A549 (cell line): Measurements from ENCODE around the gene PITX1. TPM values are rescaled to one million over a fixed set of nuclear protein-coding genes. Genes with fewer than 3 reads are reported as not detected.

ENCODE experiments used
- ATAC-seq, 2 experiments: fragments of 200-7000 bp in 1 of 2; fragments of >200 bp in 1 of 2; cut with Nextera tagmentation in 1 of 2; cut with Tn5 transposase in 1 of 2; 3 replicates each; pipeline versions ENCODE4 v1.8.0 to v1.9.1; 2018 to 2020; ENCODE audit warnings: mild to moderate bottlenecking in 1 of 2, moderate library complexity in 1 of 2
- CTCF ChIA-PET: fragments of 300-600 bp; sonication (Branson Sonifier 250); formaldehyde crosslinking; extraction: SDS; loops from one replicate; lab custom pipeline; 2021; ENCODE audit warnings: antibody characterized with exemption, inconsistent platforms; lab: Yijun Ruan, JAX
- POLR2A ChIA-PET: fragments of 350-600 bp; formaldehyde crosslinking; extraction: SDS; loops from one replicate; lab custom pipeline; 2021; ENCODE audit warnings: antibody characterized with exemption, inconsistent platforms; lab: Yijun Ruan, JAX
- DNase-seq, 2 experiments: peaks; one replicate each; pipeline versions ENCODE4 v3.0.0 to v3.0.0-alpha.2; 2011 to 2016; ENCODE audit warnings: low read depth in 1 of 2, low spot score in 1 of 2
- FAIRE-seq: peaks from 2 replicates; lab custom pipeline; 2011; peaks lifted over from hg19 to GRCh38; lab: Jason Lieb, UNC
- H3K27ac ChIP-seq, 2 experiments: fragments of >200 bp; sonication (Bioruptor Twin); formaldehyde crosslinking; 3 replicates each; pipeline ENCODE4 v1.5.1; 2016 to 2017
- H3K4me1 ChIP-seq: fragments of >200 bp; sonication (Bioruptor Twin); formaldehyde crosslinking; 3 replicates; pipeline ENCODE4 v1.6.1; 2016
- H3K4me2 ChIP-seq: fragments of >200 bp; sonication (Bioruptor Twin); formaldehyde crosslinking; 3 replicates; pipeline ENCODE4 v1.6.1; 2016
- H3K4me3 ChIP-seq: fragments of >200 bp; sonication (Bioruptor Twin); formaldehyde crosslinking; 3 replicates; pipeline ENCODE4 v1.5.1; 2016
- H3K9me3 ChIP-seq: fragments of >200 bp; sonication (Bioruptor Twin); formaldehyde crosslinking; 3 replicates; pipeline ENCODE4 v1.6.1; 2016
- CBX2 ChIP-seq: fragments of 200-600 bp; sonication (generic); IDR thresholded peaks from 2 replicates; pipeline ENCODE4 v1.6.1; 2016; ENCODE audit warnings: low read depth, mild to moderate bottlenecking, borderline replicate concordance
- CHD2 ChIP-seq: fragments of 150-350 bp; IDR thresholded peaks from 2 replicates; pipeline ENCODE4 v1.6.1; 2014; ENCODE audit warnings: low read length; ENCODE audit not compliant: partially characterized antibody
- EP300 ChIP-seq, 2 experiments: fragments of >200 bp; sonication (Bioruptor Twin); formaldehyde crosslinking; IDR thresholded peaks; 2 replicates in 1 of 2; 3 replicates in 1 of 2; pipeline ENCODE4 v1.6.1; 2016 to 2017
- FOSB ChIP-seq: fragments of 250-450 bp; sonication (Bioruptor Pico); IDR thresholded peaks from 2 replicates; pipeline ENCODE4 v1.5.0; 2020; ENCODE audit warnings: mild to moderate bottlenecking, moderate library complexity
- FOSL2 ChIP-seq, 2 experiments: fragments of 450-650 bp in 1 of 2; fragments of >200 bp in 1 of 2; sonication (Bioruptor Twin) in 1 of 2; formaldehyde crosslinking; IDR thresholded peaks; 2 replicates each; pipeline versions ENCODE4 v1.5.0 to v1.6.1; 2016 to 2020; ENCODE audit warnings: mild to moderate bottlenecking in 1 of 2, moderate library complexity in 1 of 2
- HDAC2 ChIP-seq: fragments of 200-600 bp; sonication (generic); IDR thresholded peaks from 2 replicates; pipeline ENCODE4 v1.6.1; 2016
- HOXB13 ChIP-seq: fragments of 250-450 bp; sonication (Bioruptor Pico); IDR thresholded peaks from 2 replicates; pipeline ENCODE4 v1.5.0; 2020; ENCODE audit warnings: low read depth, mild to moderate bottlenecking, moderate library complexity
- HOXB5 ChIP-seq: fragments of 250-450 bp; sonication (Bioruptor Pico); IDR thresholded peaks from 2 replicates; pipeline ENCODE4 v1.5.0; 2020; ENCODE audit warnings: mild to moderate bottlenecking, moderate library complexity
- JUN ChIP-seq, 2 experiments: fragments of >200 bp; sonication (Bioruptor Twin); formaldehyde crosslinking; IDR thresholded peaks; 2 replicates in 1 of 2; 3 replicates in 1 of 2; pipeline ENCODE4 v1.6.1; 2016 to 2017
- KDM5A ChIP-seq: fragments of 200-600 bp; sonication (generic); IDR thresholded peaks from 2 replicates; pipeline ENCODE4 v1.6.1; 2016; ENCODE audit warnings: antibody characterized with exemption, mild to moderate bottlenecking
- MAFK ChIP-seq: fragments of 450-650 bp; IDR thresholded peaks from 2 replicates; pipeline ENCODE4 v1.6.1; 2014; ENCODE audit not compliant: partially characterized antibody
- MAZ ChIP-seq: fragments of 150-350 bp; IDR thresholded peaks from 2 replicates; pipeline ENCODE4 v1.6.1; 2014; ENCODE audit warnings: antibody characterized with exemption, low read depth, low read length, borderline replicate concordance
- MYC ChIP-seq: IDR thresholded peaks from 2 replicates; pipeline ENCODE4 v1.6.1; 2012; ENCODE audit warnings: mild to moderate bottlenecking, inconsistent platforms, low read length, improper control_type of control experiment, borderline replicate concordance
- NFE2L2 ChIP-seq: fragments of 150-350 bp; conservative IDR thresholded peaks from 2 replicates; pipeline ENCODE4 v1.6.1; 2014; ENCODE audit warnings: low read length
- NR3C1 ChIP-seq: fragments of >200 bp; sonication (Bioruptor Twin); formaldehyde crosslinking; IDR thresholded peaks from 3 replicates; pipeline ENCODE4 v1.6.1; 2017
- POLR2AphosphoS2 ChIP-seq: conservative IDR thresholded peaks from 2 replicates; pipeline ENCODE4 v1.6.1; 2012; ENCODE audit warnings: low read length, improper control_type of control experiment, inconsistent platforms
- RAD21 ChIP-seq, 2 experiments: fragments of >200 bp in 1 of 2; sonication (Bioruptor Twin) in 1 of 2; formaldehyde crosslinking in 1 of 2; IDR thresholded peaks in 1 of 2; conservative IDR thresholded peaks in 1 of 2; 2 replicates in 1 of 2; 3 replicates in 1 of 2; pipeline ENCODE4 v1.6.1; 2012 to 2018; ENCODE audit warnings: inconsistent platforms in 1 of 2
- RNF2 ChIP-seq: fragments of 200-600 bp; sonication (generic); IDR thresholded peaks from 2 replicates; pipeline ENCODE4 v1.6.1; 2016; ENCODE audit warnings: low read depth, mild to moderate bottlenecking, antibody characterized with exemption, moderate library complexity, borderline replicate concordance
- SREBF2 ChIP-seq: fragments of 450-650 bp; IDR thresholded peaks from 2 replicates; pipeline ENCODE4 v1.6.1; 2014; ENCODE audit warnings: mild to moderate bottlenecking, moderate library complexity
- TFCP2L1 ChIP-seq: fragments of 250-450 bp; sonication (Bioruptor Pico); IDR thresholded peaks from 2 replicates; pipeline ENCODE4 v1.5.0; 2021; ENCODE audit warnings: mild to moderate bottlenecking
- ZFP36 ChIP-seq: fragments of 450-650 bp; IDR thresholded peaks from 2 replicates; pipeline ENCODE4 v1.6.1; 2014; ENCODE audit warnings: borderline replicate concordance; ENCODE audit not compliant: partially characterized antibody
- ZNF302 ChIP-seq: fragments of 250-450 bp; sonication (Bioruptor Pico); IDR thresholded peaks from 2 replicates; pipeline ENCODE4 v1.9.0; 2021; ENCODE audit warnings: inconsistent platforms, mild to moderate bottlenecking, moderate library complexity
- WGBS: methylation state at CpG from one replicate; pipeline ENCODE4 v1.1.6; 2017; ENCODE audit errors: missing lambda C conversion rate; 5-methylcytosine and 5-hydroxymethylcytosine counted together
- polyA plus RNA-seq, 4 experiments: library from polyadenylated mRNA; depleted of rRNA in 3 of 4; stranded (reverse); fragments of >200 nt; fragmentation: RNase III in 1 of 4; extraction: RNeasy Plus Mini Kit Qiagen cat#74134 plus additional on column Dnase treatment in 1 of 4; gene quantifications; 2 replicates in 3 of 4; 3 replicates in 1 of 4; pipeline ENCODE4 v1.2.3, GENCODE V29; 2011 to 2017
- TF ChIP-seq, protein P1 (sequence below): IDR thresholded peaks from 2 replicates; pipeline ENCODE4 v1.6.1; 2012; ENCODE audit warnings: low read depth, borderline replicate concordance
- TF ChIP-seq, protein P2 (sequence below): IDR thresholded peaks from 2 replicates; pipeline ENCODE4 v1.6.1; 2012
- TF ChIP-seq, protein P3 (sequence below): fragments of >200 bp; sonication (Bioruptor Twin); formaldehyde crosslinking; IDR thresholded peaks from 3 replicates; pipeline ENCODE4 v1.6.1; 2016

The PITX1 gene
- polyA plus RNA-seq, 2 of the 4 experiments (the other 2 are of a cell fraction), result 11.1 to 16.7 TPM

DNA sequence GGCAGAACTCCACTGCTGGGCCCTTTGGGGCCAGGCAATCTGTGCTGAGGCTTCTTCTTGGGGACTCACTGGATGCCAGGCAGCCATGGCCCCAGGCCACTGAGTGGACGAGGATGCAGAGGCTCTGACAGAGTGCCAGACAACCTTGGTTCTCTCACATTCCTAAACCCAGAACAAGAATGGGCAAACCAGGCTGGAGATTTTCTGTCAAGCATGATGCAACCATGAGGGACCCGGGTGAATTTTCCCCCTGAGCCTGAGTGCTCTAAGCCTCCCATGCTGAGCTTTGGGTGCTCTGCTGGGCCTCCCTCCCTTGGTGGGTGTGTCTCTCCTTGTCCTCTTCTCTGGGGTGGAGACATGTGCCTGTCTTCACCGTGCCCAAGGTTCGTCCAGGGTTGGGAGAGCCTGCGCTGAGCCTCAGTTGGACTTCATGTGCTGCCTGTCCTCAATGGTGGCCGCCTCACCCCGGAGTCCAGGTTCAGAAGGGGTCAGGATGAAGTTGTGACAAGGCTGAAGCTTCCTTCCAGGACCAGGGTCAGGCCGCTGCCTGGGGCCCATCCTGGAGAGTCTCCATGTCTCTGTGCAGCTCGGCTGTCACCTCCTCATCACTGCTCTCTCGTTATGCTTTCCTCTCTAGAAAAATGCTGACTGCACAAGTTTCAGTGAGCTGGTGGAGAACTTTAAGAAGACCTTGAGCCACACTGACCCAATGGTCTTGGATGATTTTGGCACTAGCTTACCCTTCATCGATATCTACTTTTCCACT is 24.1 kb downstream of the PITX1 start:
- CTCF ChIA-PET, result interaction anchor here (0.9 to 5.6 kb wide), 5 partner anchors 104 to 181 kb away, joined by 3 to 29 read pairs (median 3); partner anchors contain the start of gene PCBD2

DNA sequence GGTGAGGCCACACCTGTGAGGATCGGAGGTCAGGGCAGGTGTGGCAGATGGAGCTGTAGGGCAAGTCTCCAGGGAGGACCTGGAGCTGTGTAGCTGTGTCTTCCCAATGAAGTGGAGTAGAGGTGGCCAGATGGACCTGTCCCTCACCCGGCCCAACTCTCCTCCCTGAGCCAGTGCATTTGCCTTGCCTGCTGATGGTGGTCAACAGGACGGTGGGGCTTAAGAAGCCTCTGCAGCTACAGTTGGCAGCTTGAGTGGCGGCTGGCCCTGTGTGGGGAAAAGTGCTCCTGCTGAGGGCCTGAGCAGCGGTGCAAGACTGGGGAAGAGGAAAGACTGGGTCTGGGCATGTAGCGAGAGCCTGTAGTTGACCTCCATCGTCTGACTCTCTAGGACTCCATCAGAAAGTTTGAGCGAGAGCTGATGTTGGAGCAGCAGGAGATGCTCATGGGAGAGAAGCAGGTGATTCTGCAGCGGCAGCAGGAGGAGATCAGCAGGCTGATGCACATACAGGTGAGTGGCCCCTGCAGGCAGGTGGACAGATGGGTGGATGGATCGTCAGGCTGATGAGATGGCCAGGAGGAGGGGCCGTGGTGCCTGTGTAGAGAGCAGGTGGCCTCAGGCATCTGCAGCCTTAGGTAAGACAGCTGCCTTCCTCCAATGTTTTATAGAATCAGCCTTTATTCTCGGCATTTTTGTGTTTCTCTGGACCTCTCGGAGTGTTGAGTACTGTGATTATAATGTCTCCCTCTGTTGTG is 24.9 kb downstream of the PITX1 start:
- 85% methylated on average over 12 of the region's 13 CpGs for WGBS
- DNase-seq, result no peak
- no peak for FAIRE-seq
- Histone ChIP-seq H3K27ac (no peak overlapping the region), H3K4me2 (no peak overlapping the region), H3K4me1 (no peaks in the 10 kb centered on the region), H3K4me3 (no peak overlapping the region), H3K9me3 (no peaks in the 10 kb centered on the region)
- CTCF ChIA-PET, result interaction anchor here (5.6 kb wide), 1 partner anchor 182 kb away, joined by 29 read pairs; no protein-coding TSS in a partner anchor
- no peak for ATAC-seq
- TF ChIP-seq JUN (IDR thresholded peaks at IDR 0.05) (no peak), HOXB5 (CRISPR knock-in tag) (no peak), RAD21 (conservative IDR thresholded peaks at IDR 0.05 in 1 of 2, IDR thresholded peaks at IDR 0.05 in 1 of 2) (no peak), CHD2 (no peak)
- TF ChIP-seq, protein P1, sequence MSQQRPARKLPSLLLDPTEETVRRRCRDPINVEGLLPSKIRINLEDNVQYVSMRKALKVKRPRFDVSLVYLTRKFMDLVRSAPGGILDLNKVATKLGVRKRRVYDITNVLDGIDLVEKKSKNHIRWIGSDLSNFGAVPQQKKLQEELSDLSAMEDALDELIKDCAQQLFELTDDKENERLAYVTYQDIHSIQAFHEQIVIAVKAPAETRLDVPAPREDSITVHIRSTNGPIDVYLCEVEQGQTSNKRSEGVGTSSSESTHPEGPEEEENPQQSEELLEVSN, result no peak
- POLR2A ChIA-PET, result no interaction called here

More for the DNA sequence above, 24.1 kb downstream of the PITX1 start:
- Histone ChIP-seq H3K27ac (no peak overlapping the region), H3K4me3 (no peak overlapping the region), H3K4me2 (no peak overlapping the region), H3K9me3 (no peaks in the 10 kb centered on the region), H3K4me1 (no peaks in the 10 kb centered on the region)
- DNase-seq, result no peak
- peak; percentile 96 for TF ChIP-seq MAFK
- no peak for TF ChIP-seq FOSB
- TF ChIP-seq KDM5A, result no peak
- TF ChIP-seq POLR2AphosphoS2, result no peak
- no peak for FAIRE-seq
- ATAC-seq, result no peak
- 87% methylated on average over 7 of the region's 11 CpGs for WGBS
- POLR2A ChIA-PET, result no interaction called here

DNA sequence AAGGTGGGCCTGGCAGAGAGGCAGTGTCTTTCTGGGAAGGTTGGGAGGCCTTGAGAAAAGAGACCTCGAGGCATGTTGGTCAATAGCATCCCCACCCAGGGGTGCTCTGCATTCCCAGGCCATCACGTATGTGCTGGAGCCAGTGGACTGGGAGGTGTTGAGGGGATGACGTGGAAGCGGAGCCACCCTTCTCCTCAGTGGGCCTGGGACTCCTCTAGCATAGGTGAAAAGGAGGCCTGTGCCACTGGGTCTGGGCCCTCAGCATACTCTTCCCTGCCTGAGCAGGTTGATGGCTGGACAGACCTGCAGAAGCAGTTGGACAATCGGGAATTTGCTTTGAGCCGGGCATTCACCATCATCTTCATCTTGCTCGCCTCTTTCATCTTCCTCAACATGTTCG is 25.5 kb downstream of the PITX1 start:
- POLR2A ChIA-PET, result no interaction called here
- H3K27ac ChIP-seq, result no peak overlapping the region
- CTCF ChIA-PET, result interaction anchor here (1.1 kb wide), 1 partner anchor 12 kb away, joined by 3 read pairs; no protein-coding TSS in a partner anchor
- FAIRE-seq, result no peak
- WGBS, result 86% methylated on average over 8 of the region's 8 CpGs
- TF ChIP-seq FOSL2 (IDR thresholded peaks at IDR 0.05) (no peak), FOSL2 (CRISPR knock-in tag; IDR thresholded peaks at IDR 0.05) (no peak), HDAC2 (no peak), SREBF2 (no peak), NR3C1 (no peak), ZFP36 (no peak), MYC (no peak), KDM5A (no peak), RNF2 (no peak), ZNF302 (CRISPR knock-in tag) (no peak), NFE2L2 (no peak), TFCP2L1 (CRISPR knock-in tag) (no peak), CBX2 (no peak), EP300 (IDR thresholded peaks at IDR 0.05) (no peak), HOXB13 (CRISPR knock-in tag) (no peak), FOSB (no peak), JUN (IDR thresholded peaks at IDR 0.05) (no peak), RAD21 (conservative IDR thresholded peaks at IDR 0.05 in 1 of 2, IDR thresholded peaks at IDR 0.05 in 1 of 2) (no peak), MAZ (no peak)
- TF ChIP-seq, protein P2, sequence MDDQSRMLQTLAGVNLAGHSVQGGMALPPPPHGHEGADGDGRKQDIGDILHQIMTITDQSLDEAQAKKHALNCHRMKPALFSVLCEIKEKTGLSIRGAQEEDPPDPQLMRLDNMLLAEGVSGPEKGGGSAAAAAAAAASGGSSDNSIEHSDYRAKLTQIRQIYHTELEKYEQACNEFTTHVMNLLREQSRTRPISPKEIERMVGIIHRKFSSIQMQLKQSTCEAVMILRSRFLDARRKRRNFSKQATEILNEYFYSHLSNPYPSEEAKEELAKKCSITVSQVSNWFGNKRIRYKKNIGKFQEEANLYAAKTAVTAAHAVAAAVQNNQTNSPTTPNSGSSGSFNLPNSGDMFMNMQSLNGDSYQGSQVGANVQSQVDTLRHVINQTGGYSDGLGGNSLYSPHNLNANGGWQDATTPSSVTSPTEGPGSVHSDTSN, result no peak
- TF ChIP-seq, protein P3, sequence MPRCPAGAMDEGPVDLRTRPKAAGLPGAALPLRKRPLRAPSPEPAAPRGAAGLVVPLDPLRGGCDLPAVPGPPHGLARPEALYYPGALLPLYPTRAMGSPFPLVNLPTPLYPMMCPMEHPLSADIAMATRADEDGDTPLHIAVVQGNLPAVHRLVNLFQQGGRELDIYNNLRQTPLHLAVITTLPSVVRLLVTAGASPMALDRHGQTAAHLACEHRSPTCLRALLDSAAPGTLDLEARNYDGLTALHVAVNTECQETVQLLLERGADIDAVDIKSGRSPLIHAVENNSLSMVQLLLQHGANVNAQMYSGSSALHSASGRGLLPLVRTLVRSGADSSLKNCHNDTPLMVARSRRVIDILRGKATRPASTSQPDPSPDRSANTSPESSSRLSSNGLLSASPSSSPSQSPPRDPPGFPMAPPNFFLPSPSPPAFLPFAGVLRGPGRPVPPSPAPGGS, result no peak
- no peaks in the 10 kb centered on the region for H3K9me3 ChIP-seq
- DNase-seq, result no peak
- H3K4me2 ChIP-seq, result no peak overlapping the region
- no peak for ATAC-seq
- H3K4me3 ChIP-seq, result no peak overlapping the region
- no peaks in the 10 kb centered on the region for H3K4me1 ChIP-seq
